Measurements from ENCODE around the gene MRPS16.

MRPS16 gene

DNA sequence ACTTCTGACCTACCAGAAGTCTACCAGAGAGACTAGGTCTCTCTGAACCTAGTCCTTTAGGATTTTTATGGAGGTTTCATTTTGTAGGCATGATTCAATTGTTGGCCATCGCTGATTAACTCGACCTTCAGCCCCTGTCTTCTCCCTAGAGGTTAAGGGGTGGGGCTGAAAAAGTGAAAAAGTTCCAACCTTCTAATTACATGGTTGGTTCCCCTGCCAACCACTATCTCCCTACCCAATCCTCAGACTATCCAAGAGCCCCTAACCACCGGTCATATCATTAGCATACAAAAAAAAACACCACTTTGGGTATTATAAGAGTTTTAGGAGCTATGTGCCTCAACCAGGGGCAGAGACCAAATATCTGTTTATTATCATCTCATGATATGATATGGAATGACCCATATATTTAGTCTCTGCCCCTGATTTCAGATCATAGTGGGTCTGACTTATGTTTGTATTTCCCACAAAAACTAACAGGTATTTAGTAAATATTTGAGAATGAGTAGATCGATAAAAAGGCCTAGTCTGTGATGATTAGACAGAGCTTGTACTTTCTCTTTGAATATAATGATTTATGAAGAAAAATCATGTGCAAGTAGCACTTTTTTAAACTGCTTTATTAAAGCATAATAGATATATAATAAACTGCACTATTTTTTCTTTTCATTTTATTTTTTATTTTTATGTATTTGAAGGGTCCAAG is 41.2 kb downstream of the MRPS16 start:
- no peak overlapping the region for H3K4me3 ChIP-seq (ENCODE audit: low read depth, low read length)
- TF ChIP-seq, protein P1, sequence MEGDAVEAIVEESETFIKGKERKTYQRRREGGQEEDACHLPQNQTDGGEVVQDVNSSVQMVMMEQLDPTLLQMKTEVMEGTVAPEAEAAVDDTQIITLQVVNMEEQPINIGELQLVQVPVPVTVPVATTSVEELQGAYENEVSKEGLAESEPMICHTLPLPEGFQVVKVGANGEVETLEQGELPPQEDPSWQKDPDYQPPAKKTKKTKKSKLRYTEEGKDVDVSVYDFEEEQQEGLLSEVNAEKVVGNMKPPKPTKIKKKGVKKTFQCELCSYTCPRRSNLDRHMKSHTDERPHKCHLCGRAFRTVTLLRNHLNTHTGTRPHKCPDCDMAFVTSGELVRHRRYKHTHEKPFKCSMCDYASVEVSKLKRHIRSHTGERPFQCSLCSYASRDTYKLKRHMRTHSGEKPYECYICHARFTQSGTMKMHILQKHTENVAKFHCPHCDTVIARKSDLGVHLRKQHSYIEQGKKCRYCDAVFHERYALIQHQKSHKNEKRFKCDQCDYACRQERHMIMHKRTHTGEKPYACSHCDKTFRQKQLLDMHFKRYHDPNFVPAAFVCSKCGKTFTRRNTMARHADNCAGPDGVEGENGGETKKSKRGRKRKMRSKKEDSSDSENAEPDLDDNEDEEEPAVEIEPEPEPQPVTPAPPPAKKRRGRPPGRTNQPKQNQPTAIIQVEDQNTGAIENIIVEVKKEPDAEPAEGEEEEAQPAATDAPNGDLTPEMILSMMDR (IDR thresholded peaks at IDR 0.05; ENCODE audit: control insufficient read depth, extremely low read depth, insufficient read depth), result no peak
- DNase-seq (ENCODE audit: low read depth), result no peak

DNA sequence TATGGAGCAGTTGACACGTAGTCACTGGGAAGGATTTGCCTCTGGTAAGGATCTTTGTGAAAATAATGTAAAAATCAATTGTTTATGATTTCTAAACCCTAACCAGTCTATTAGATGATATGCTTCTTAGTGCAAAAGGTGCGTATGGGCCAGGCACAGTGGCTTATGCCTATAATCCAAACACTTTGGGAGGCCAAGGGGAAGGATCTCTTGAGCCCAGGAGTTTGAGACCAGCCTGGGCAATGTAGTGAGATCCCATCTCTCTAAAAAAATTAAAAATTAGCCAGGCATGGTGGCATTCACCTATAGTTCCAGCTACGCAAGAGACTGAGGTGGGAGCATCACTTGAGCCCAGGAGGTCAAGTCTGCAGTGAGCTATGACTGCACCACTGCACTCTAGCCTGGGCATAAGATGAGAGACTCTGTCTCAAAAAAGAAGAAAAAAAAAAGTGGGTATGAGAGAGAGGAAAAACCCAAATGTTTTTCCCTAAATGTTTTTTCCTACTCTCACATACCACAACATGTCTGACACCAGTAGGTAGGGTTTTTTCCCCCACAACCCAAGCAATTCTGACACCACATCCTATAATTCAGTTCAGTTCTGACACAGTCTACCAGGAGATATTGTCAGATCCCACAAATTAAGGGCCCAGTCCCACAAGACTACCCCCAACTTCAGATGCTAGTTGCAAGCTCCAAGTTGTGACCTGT is 41.9 kb downstream of the MRPS16 start:
- TF ChIP-seq, protein P1 (IDR thresholded peaks at IDR 0.05; ENCODE audit: control insufficient read depth, extremely low read depth, insufficient read depth), result no peak

DNA sequence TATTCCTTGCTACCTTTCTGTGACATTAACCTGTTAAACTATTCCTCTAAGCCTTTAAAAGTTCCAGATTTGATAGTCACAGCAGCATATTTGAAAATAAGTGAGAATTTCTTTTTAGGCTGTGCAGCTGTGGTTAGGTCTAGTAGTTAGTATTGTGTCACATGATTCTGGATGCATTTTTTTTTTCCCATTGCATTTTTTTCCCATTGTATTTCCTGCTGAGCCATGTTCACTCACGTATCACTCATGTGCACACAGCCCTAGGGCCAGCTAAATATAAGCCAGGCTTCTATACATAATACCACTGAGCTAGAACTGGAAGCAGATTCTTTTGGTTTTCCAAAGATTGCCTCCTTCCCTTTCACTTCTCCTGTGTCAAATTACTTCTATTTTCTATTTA is 42.7 kb downstream of the MRPS16 start:
- DNase-seq (ENCODE audit: low read depth), result no peak
- no peak overlapping the region for H3K4me3 ChIP-seq (ENCODE audit: low read depth, low read length)
- TF ChIP-seq, protein P1 (IDR thresholded peaks at IDR 0.05; ENCODE audit: control insufficient read depth, extremely low read depth, insufficient read depth), result no peak

More for the DNA sequence above, 41.9 kb downstream of the MRPS16 start:
- no peak for DNase-seq (ENCODE audit: low read depth)
- H3K4me3 ChIP-seq (ENCODE audit: low read depth, low read length), result no peak overlapping the region

DNA sequence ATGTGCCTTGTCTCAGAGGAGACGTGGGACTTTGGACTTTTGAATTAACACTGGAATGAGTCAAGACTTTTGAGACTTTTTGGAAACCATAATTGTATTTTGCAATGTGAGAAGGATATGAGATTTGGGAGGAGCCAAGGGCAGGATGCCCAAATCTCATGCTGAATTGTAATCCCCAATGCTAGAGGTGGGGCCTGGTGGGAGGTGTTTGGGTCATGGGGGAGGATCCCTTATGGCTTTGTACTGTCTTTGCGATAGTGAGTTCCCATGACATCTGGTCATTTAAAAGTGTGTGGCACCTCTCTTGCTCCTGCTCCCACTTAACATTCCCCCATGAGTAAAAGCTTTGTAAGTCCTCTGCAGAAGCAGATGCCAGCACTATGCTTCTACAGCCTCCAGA is 44.6 kb downstream of the MRPS16 start:
- DNase-seq (ENCODE audit: low read depth), result no peak
- no peak overlapping the region for H3K4me3 ChIP-seq (ENCODE audit: low read depth, low read length)
- TF ChIP-seq, protein P1 (IDR thresholded peaks at IDR 0.05; ENCODE audit: control insufficient read depth, extremely low read depth, insufficient read depth), result no peak

DNA sequence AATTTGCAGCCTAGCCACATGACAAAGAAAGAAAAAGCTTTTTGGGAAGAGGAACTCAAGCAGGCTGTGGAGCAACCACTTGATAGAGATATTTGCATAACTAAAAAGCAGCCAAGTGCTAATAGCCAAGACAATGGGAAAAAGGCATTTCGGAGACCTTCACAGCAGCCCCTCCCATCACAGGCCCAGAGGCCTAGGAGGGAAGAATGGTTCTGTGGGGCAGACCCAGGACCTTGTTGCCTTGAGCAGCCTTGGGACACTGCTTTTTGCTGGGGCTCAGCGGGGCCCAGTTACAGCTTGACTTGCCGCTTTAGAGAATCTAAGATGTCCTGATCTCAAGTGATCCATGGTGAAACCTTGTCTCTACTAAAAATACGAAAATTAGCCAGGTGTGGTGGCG is 46.1 kb downstream of the MRPS16 start:
- H3K4me3 ChIP-seq (ENCODE audit: low read depth, low read length), result no peak overlapping the region
- DNase-seq (ENCODE audit: low read depth), result no peak
- TF ChIP-seq, protein P1 (IDR thresholded peaks at IDR 0.05; ENCODE audit: control insufficient read depth, extremely low read depth, insufficient read depth), result no peak

DNA sequence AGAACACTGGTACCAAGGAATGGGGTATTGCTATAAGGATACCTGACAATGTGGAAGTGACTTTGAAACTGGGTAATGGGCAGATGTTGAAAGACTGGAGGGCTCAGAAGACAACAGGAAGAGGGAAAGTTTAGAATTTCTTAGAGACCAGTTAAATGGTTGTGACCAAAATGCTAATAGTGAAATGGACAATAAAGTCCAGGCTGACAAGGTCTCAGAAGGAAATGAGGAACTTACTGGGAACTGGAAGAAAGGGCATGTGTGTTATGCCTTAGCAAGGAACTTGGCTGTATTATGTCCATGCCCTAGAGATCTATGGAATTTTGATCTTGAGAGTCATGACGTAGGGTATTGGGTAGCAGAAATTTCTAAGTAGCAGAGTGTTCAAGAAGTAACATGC is 46.6 kb downstream of the MRPS16 start:
- TF ChIP-seq, protein P1 (IDR thresholded peaks at IDR 0.05; ENCODE audit: control insufficient read depth, extremely low read depth, insufficient read depth), result no peak

More for the DNA sequence above, 46.6 kb downstream of the MRPS16 start:
- no peak for DNase-seq (ENCODE audit: low read depth)
- H3K4me3 ChIP-seq (ENCODE audit: low read depth, low read length), result no peak overlapping the region
